HG03469 (cell line): ENCODE measurements around the gene ZNRF1.
"Not testable (repeated sequence)": the region's sequence is repeated elsewhere in the genome, so short reads cannot be mapped to it uniquely, and the experiment has no call there.

Source experiments
- ATAC-seq: cut with Tn5 transposase; IDR thresholded peaks from one replicate; pipeline ENCODE4 v1.9.1; 2021; ENCODE audit warnings: mild to moderate bottlenecking, moderate library complexity, moderate number of reproducible peaks; ENCODE audit not compliant: unreplicated experiment

The ZNRF1 gene

GRCh38 chr16:75026239-75026891, 27.5 kb downstream of the ZNRF1 start:
- ATAC-seq = not testable (repeated sequence)

GRCh38 chr16:75026892-75027391, 28.1 kb downstream of the ZNRF1 start:
- no peak for ATAC-seq

DNA sequence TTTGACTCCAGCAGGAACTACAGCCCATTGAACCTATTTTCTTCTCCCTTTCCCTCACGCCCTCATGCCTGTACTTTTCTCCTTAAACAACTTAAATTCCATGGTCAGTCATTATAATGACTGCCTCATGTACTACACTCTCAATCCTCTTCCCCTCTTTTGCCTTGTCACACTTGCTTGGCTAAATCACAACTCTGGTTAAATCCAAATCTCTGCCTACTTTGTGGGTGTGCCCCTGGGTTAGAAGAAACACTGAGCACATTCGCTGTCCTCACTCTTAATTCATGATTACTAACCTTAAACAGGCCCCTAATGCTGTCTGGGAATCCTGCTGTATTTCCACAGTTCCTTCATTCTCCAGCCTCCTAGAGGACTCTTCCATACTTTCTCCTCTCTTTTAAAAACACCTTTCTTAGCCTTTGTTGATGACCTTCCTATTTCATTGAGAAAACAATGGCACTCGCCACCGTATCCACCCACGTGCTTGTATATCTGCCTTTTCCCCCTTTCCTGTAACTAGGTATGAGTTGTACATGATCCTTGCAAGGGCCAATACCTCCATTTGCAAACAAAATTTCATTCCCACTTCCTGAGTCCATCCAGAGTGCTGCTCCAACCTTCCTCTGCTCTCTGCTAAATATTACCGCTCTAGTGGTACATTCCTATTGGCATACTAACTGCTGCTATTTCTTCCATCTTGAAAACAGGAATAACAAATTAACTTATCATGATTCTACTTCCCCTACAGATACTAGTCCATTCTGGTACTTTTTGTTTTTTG, 28.9 kb downstream of the ZNRF1 start:
- ATAC-seq = no peak

DNA sequence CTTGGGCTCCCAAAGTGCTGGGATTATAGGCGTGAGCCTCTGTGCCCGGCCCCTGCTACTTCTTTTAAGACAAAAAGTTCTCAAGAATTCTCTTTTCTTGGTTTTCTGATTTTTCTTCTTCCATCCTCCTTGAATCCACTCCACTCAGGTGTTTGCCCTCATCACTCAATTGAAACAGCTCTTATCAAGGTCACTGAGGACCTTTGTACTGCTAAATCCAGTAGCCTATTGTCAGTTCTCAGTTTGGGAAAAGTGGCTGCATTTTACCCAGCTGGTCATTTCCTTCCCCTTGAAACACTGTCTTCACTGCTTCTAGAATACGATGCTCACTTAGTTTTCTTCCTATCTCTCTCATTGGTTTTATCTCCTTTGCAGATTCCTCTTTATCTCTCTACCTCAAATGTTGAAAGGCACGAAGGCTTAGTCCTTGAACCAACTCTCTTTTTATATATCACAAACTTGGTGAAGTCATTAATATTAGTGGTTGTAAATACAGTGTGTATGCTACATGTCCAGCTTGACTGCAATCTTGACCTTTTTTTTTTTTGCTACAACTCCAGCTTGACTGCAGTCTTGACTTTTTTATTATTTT, 29.8 kb downstream of the ZNRF1 start:
- no peak for ATAC-seq

GRCh38 chr16:75029854-75030253, 31.0 kb downstream of the ZNRF1 start:
- no peak for ATAC-seq

DNA sequence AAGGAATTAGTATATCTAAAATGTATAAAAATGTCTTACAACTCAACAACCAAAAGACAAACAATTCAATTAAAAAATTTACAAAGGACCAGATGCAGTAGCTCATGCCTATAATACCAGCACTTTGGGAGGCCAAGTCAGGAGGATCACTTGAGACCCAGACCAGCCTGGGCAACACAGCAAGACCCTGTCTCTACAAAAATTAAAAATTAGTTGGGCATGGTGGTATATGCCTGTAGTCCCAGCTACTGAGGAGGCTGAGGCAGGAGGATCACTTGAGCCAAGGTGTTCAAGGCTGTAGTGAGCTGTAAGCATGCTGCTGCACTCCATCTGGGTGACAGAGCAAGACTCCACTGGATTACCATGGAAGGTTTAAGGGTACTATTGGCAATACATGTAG, 33.8 kb downstream of the ZNRF1 start:
- ATAC-seq = no peak

DNA sequence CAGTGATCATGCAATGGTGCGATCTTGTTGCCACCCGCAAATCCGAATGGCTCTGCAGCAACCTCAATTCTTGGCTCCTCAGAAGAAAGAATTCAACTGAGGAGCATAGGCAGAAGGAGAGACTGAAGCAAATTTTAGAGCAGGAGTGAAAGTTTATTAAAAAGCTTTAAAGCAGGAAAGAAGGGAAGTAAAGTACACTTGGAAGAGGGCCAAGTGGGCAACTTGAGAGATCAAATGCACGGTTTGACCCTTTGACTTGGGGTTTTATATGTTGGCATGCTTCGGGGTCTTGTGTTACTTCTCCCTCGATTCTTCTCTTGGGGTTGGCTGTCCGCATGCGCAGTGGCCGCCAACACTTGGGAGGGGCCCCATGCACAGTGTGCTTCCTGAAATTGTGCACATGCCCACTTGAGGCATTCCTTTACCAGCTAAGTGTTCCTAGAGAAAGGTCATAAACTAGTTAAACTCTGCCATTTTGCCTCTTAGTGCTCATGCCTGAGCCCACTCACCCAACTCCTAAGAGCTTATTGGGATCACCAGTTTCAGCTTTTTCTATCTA, 36.7 kb downstream of the ZNRF1 start:
- ATAC-seq = no peak

DNA sequence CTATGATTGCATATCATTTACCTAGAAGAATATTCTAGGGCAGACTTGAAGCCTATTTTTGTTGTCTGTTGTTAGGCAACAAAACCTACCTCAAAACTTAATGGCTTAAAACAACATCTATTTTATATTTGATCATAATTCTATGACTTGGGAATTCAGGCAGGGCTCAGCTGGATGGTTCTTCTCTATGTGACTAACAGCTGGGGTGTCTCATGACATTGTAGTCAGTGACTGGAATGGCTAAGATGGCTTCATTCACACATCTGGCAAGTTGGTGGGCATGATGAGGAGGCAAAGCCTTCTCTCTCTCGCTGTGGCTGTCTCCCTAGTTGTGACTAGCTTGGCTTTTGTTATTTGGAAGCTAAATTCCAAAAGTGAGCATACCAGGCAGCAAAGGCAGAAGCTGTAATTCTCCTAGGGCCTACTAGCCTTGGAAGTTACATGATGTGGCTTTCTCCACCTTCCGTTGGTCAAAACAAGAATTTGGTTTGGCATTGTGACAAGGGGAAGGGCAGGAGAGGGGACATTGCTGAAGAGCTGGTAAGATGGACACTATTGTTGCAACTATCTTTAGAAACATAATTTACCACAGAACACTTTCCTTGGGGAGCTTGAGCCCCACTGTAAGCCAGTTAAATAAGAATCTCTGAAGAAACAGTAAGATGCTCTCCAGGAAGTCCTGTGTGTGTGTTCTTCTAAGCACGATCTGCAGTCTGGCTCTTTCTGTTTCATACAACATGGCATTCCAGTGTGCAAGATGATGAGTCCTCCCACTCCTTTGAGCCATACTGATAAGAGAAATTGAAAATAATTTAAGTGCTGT, 39.4 kb downstream of the ZNRF1 start:
- ATAC-seq = no peak

DNA sequence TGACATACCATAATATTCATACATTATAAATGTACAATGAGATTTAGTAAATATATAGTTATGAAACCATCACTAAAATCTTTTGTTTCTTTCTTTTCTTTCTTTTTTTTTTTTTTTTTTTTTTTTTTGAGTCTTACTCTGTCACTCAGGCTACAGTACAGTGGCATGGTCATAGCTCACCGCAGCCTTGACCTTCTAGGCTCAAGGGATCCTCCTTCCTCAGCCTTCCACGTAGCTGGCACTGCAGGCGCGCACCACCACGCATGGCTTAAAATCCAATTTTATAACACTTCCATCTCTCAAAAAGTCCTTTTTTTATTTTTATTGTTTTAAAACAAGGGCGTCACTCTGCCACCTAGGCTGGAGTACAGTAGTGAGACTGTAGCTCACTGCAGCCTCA, 41.1 kb downstream of the ZNRF1 start:
- no peak for ATAC-seq

DNA sequence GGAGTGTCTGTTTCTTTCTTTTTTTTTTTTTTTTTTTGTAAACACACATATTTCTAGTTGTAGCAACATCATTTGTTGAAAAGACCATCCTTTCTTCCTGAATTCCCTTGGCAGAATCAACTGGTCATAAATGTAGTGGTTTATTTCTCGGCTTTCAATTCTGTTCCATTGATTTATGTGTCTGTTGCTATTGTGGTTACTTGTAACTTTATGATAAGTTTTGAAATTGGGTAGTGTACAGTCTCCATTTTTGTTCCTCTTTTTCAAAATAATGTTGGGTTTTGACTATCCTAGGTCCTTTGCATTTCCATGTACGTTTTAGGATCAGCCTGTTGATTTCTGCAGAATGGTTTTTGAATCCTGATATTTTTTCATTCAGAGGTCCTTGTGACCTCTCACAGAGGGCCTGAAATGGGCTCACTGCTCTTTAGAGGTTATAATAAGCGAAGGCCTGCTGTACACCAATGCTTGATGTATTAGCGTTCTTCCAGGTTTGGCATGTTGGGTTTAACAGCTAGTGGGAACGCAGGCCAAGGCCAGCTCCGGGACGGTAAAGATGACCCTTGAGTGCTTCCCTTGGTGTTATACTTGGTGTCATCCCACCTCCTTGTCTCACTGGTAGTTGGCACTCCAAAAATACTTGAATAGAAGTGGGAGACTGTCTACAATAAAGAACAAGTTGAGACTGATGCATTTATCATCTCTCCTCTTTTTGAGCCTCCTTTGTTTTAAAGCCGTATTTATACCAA, 43.8 kb downstream of the ZNRF1 start:
- no peak for ATAC-seq

GRCh38 chr16:75043175-75043895, 44.5 kb downstream of the ZNRF1 start:
- ATAC-seq = no peak

- ATAC-seq = no peak
Observed at GRCh38 chr16:75044800-75045361, 46.1 kb downstream of the ZNRF1 start.

DNA sequence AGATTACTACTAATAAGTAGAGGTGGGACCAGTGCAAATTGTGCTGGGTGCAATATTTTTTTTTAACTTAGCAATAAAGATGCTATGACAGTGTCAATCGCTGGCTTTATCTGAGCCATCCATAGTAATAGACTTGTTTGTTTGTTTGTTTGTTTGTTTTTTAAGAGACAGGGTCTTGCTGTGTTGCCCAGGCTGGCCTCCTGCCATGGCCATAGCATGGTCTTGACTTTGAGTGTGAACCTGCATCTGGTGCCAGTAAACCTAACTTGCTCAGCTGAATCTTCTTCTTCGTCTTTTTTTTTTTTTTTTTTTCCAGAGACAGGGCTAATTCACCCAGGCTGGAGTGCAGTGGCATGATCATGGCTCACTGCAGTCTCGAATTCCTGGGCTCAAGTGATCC, 46.6 kb downstream of the ZNRF1 start:
- no peak for ATAC-seq

- ATAC-seq = no peak
Observed at GRCh38 chr16:75048054-75048453, 49.2 kb downstream of the ZNRF1 start.

GRCh38 chr16:75048530-75048929, 49.7 kb downstream of the ZNRF1 start:
- ATAC-seq = no peak

DNA sequence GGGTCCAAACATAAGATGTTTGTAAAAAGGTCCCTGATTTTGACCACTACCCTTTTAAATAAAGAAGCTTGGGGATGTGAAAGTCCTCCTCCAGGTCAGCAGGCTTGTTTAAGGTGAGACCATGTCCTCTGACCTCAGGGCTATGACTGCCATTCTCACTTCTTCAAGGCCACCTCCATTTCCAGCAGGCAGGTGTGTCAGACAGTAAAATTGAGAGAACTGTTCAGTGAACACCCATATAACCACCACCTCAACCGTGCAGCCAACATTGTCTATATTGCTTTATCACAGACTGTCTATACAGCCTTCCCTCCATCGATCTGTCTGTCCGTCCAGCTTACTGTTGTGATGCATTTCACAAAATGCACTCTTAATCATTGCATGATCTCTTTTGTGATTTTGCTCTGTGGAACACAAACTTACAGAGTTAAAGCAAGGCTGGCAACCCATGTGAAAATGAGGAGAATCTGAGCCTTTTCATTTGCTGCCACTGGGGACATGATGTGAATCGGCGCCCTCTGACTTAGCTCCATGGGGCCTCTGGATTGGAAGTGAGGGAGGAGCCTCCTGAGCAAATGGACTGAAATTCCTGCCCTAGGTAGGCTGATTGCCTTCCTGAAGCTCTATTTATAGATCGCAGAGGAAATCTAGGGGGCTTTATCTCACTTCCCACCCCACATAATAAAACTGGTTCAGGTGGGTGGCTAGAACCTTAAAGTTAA, 53.8 kb downstream of the ZNRF1 start:
- no peak for ATAC-seq

DNA sequence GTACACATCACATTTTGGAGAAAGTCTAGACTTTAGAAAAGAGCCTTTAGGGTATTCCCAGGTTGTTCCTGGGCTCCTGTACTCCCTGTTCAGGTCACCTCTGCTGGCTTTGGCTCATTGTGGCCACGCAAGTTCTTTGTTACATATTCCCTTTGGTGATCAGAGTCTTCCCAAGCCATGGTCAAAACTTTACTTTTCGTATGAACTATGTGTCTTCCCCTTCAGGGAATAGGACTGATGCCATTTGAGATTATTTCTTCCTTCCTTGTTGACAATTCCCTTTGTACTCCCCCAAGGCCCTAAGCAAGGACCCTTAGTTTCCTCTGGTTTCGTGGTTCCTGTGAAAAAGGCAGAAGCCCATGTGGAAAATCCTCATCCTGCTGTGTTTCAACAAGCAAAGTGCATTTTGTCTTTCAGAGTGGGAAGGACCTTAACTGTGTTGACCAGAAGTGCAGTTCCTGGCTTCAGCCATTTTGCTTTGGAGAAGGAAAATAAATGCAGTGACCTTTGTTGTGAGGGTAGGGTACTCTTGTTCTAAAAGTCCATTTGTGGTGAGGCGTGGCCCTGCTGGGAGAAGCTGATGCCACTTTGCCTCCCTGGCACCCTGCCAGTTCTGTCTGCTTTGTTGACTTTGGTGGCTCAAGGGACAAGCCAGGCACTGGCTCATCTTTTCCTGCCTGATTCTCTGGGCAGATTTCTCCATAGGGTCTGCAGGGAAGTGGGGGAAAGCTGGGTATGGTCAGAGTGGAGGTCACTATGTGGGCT, 55.1 kb downstream of the ZNRF1 start:
- ATAC-seq = no peak

DNA sequence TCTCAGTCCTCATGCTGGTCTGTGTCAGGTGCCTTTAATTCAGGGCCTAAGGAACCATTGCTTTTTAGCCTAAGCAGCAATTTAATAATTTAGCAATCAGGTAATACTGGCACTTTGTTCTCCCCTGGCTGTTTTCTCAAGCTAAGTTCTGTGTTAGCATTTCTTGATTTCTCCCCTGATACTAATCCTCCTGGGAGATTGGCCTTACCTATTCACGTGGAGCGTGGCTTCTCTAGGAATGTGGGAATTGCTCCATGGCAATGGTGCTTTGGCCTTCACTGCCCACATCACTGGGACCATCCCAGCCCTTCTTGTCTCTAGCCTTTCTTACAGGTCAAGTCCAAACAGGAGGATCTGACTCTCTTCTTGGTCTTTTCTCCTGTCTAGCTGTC, 55.7 kb downstream of the ZNRF1 start:
- ATAC-seq = no peak
